Activated naive CD4-positive, alpha-beta T cell treated with anti-CD3 and anti-CD28 coated beads, Interleukin-2, amount 10 ng/mL, durations not matched to agents 7 days and 5 days (primary cell): ENCODE results near the gene LARGE1.
A peak's percentile ranks its signal among the peaks of the same experiment; 100 is the strongest.

Source experiments
- CTCF ChIA-PET: fragments of 350-600 bp; sonication (Branson Sonifier 250); formaldehyde crosslinking; loops from one replicate; lab custom pipeline; 2021; ENCODE audit warnings: antibody characterized with exemption; lab: Charles Lee
- DNase-seq: peaks from one replicate; pipeline ENCODE4 v3.0.0-alpha.2; 2020
- H3K27ac Mint-ChIP-seq: one replicate; pipeline ENCODE4 v1.8.0; 2021; ENCODE audit warnings: mild to moderate bottlenecking, moderate library complexity, mixed read lengths
- H3K27me3 Mint-ChIP-seq: one replicate; pipeline ENCODE4 v1.8.0; 2021; ENCODE audit warnings: mild to moderate bottlenecking, mixed read lengths
- H3K36me3 Mint-ChIP-seq: one replicate; pipeline ENCODE4 v1.8.0; 2021; ENCODE audit warnings: mixed read lengths
- H3K4me1 Mint-ChIP-seq: one replicate; pipeline ENCODE4 v1.8.0; 2021; ENCODE audit warnings: mixed read lengths
- H3K4me3 Mint-ChIP-seq: one replicate; pipeline ENCODE4 v1.8.0; 2021; ENCODE audit warnings: mild to moderate bottlenecking, moderate library complexity, mixed read lengths
- H3K9me3 Mint-ChIP-seq: one replicate; pipeline ENCODE4 v1.8.0; 2021; ENCODE audit warnings: mixed read lengths

The LARGE1 gene

GRCh38 chr22:33921525-33922348 is 1.5 kb upstream of the LARGE1 start:
- Mint-ChIP-seq H3K36me3 (peaks cover 3% of the 10 kb centered on the region), H3K4me1 (peaks cover 14% of the 10 kb centered on the region), H3K9me3 (no peaks in the 10 kb centered on the region), H3K27me3 (peaks cover 60% of the 10 kb centered on the region), H3K4me3 (peak overlapping the region; percentile 67), H3K27ac (no peak overlapping the region)
- DNase-seq, result peak; percentile 21
- CTCF ChIA-PET, result interaction anchor here (1.5 to 1.6 kb wide), 3 partner anchors 184 to 1102 kb away, joined by 3 to 4 read pairs (median 4); no protein-coding TSS in a partner anchor

- no peaks in the 10 kb centered on the region for H3K9me3 Mint-ChIP-seq
- peaks cover 14% of the 10 kb centered on the region for H3K4me1 Mint-ChIP-seq
- H3K27me3 Mint-ChIP-seq, result peaks cover 59% of the 10 kb centered on the region
- CTCF ChIA-PET, result interaction anchor here (0.6 kb wide), 1 partner anchor 36 kb away, joined by 3 read pairs; no protein-coding TSS in a partner anchor
- DNase-seq, result peak; percentile 89
- peak overlapping the region; percentile 67 for H3K4me3 Mint-ChIP-seq
- H3K36me3 Mint-ChIP-seq, result peaks cover 3% of the 10 kb centered on the region
- no peak overlapping the region for H3K27ac Mint-ChIP-seq
Observed at GRCh38 chr22:33920927-33921524, 750 bp upstream of the LARGE1 start.

GRCh38 chr22:33919391-33920196 is 682 bp downstream of the LARGE1 start:
- Mint-ChIP-seq H3K4me3 (peak overlapping the region; percentile 40), H3K9me3 (no peaks in the 10 kb centered on the region), H3K4me1 (peaks cover 14% of the 10 kb centered on the region), H3K36me3 (peaks cover 3% of the 10 kb centered on the region), H3K27ac (no peak overlapping the region), H3K27me3 (peaks cover 56% of the 10 kb centered on the region)
- CTCF ChIA-PET, result no interaction called here
- DNase-seq, result no peak

- peaks cover 14% of the 10 kb centered on the region for H3K4me1 Mint-ChIP-seq
- H3K27me3 Mint-ChIP-seq, result peaks cover 53% of the 10 kb centered on the region
- H3K36me3 Mint-ChIP-seq, result peaks cover 3% of the 10 kb centered on the region
- no peaks in the 10 kb centered on the region for H3K9me3 Mint-ChIP-seq
- CTCF ChIA-PET, result no interaction called here
- no peak overlapping the region for H3K27ac Mint-ChIP-seq
- no peak for DNase-seq
- peak overlapping the region; percentile 40 for H3K4me3 Mint-ChIP-seq
Observed at GRCh38 chr22:33918676-33919365, 1.5 kb downstream of the LARGE1 start.

GRCh38 chr22:33917744-33918406 is 2.4 kb downstream of the LARGE1 start:
- DNase-seq, result no peak
- Mint-ChIP-seq H3K36me3 (peaks cover 2% of the 10 kb centered on the region), H3K4me3 (no peak overlapping the region), H3K27ac (no peak overlapping the region), H3K4me1 (peaks cover 13% of the 10 kb centered on the region), H3K27me3 (peaks cover 45% of the 10 kb centered on the region), H3K9me3 (no peaks in the 10 kb centered on the region)
- CTCF ChIA-PET, result no interaction called here

GRCh38 chr22:33914699-33915098 is 5.6 kb downstream of the LARGE1 start:
- Mint-ChIP-seq H3K4me3 (no peak overlapping the region), H3K4me1 (peaks cover 2% of the 10 kb centered on the region), H3K27ac (no peak overlapping the region), H3K36me3 (no peaks in the 10 kb centered on the region), H3K9me3 (no peaks in the 10 kb centered on the region), H3K27me3 (peaks cover 21% of the 10 kb centered on the region)
- no peak for DNase-seq
- CTCF ChIA-PET, result no interaction called here

- no peaks in the 10 kb centered on the region for H3K36me3 Mint-ChIP-seq
- no peak for DNase-seq
- H3K4me3 Mint-ChIP-seq, result no peak overlapping the region
- no peak overlapping the region for H3K27ac Mint-ChIP-seq
- no peaks in the 10 kb centered on the region for H3K9me3 Mint-ChIP-seq
- CTCF ChIA-PET, result no interaction called here
- H3K4me1 Mint-ChIP-seq, result no peaks in the 10 kb centered on the region
- H3K27me3 Mint-ChIP-seq, result peaks cover 15% of the 10 kb centered on the region
Observed at GRCh38 chr22:33914131-33914530, 6.1 kb downstream of the LARGE1 start.

GRCh38 chr22:33913188-33913587 is 7.1 kb downstream of the LARGE1 start:
- no peak overlapping the region for H3K4me3 Mint-ChIP-seq
- H3K27me3 Mint-ChIP-seq, result peaks cover 6% of the 10 kb centered on the region
- no peaks in the 10 kb centered on the region for H3K36me3 Mint-ChIP-seq
- no peaks in the 10 kb centered on the region for H3K4me1 Mint-ChIP-seq
- no peak for DNase-seq
- no peaks in the 10 kb centered on the region for H3K9me3 Mint-ChIP-seq
- CTCF ChIA-PET, result no interaction called here
- H3K27ac Mint-ChIP-seq, result no peak overlapping the region

GRCh38 chr22:33909911-33910310 is 10.4 kb downstream of the LARGE1 start:
- Mint-ChIP-seq H3K36me3 (no peaks in the 10 kb centered on the region), H3K27me3 (no peaks in the 10 kb centered on the region), H3K27ac (no peak overlapping the region), H3K9me3 (no peaks in the 10 kb centered on the region), H3K4me1 (no peaks in the 10 kb centered on the region), H3K4me3 (no peak overlapping the region)
- CTCF ChIA-PET, result interaction anchor here (1.3 kb wide), 1 partner anchor 13 kb away, joined by 6 read pairs; no protein-coding TSS in a partner anchor
- no peak for DNase-seq

- H3K9me3 Mint-ChIP-seq, result no peaks in the 10 kb centered on the region
- DNase-seq, result no peak
- no peak overlapping the region for H3K27ac Mint-ChIP-seq
- H3K36me3 Mint-ChIP-seq, result no peaks in the 10 kb centered on the region
- H3K27me3 Mint-ChIP-seq, result no peaks in the 10 kb centered on the region
- no peaks in the 10 kb centered on the region for H3K4me1 Mint-ChIP-seq
- CTCF ChIA-PET, result interaction anchor here (1.3 kb wide), 1 partner anchor 14 kb away, joined by 6 read pairs; no protein-coding TSS in a partner anchor
- H3K4me3 Mint-ChIP-seq, result no peak overlapping the region
Observed at GRCh38 chr22:33909075-33909458, 11.2 kb downstream of the LARGE1 start.

- Mint-ChIP-seq H3K9me3 (no peaks in the 10 kb centered on the region), H3K36me3 (no peaks in the 10 kb centered on the region), H3K27me3 (no peaks in the 10 kb centered on the region), H3K4me3 (no peak overlapping the region), H3K27ac (no peak overlapping the region), H3K4me1 (no peaks in the 10 kb centered on the region)
- DNase-seq, result no peak
- CTCF ChIA-PET, result interaction anchor here (1.3 kb wide), 1 partner anchor 15 kb away, joined by 6 read pairs; no protein-coding TSS in a partner anchor
Observed at GRCh38 chr22:33908171-33909074, 11.9 kb downstream of the LARGE1 start.

GRCh38 chr22:33906954-33907353 is 13.3 kb downstream of the LARGE1 start:
- Mint-ChIP-seq H3K36me3 (no peaks in the 10 kb centered on the region), H3K9me3 (no peaks in the 10 kb centered on the region), H3K27ac (no peak overlapping the region), H3K27me3 (no peaks in the 10 kb centered on the region), H3K4me1 (no peaks in the 10 kb centered on the region), H3K4me3 (no peak overlapping the region)
- CTCF ChIA-PET, result no interaction called here
- no peak for DNase-seq
